HG03103 (cell line): ENCODE results near the gene RAE1.

Source experiments
- ATAC-seq: cut with Tn5 transposase; IDR thresholded peaks from one replicate; pipeline ENCODE4 v1.9.1; 2021; ENCODE audit warnings: low read depth; ENCODE audit not compliant: unreplicated experiment

The RAE1 gene

DNA sequence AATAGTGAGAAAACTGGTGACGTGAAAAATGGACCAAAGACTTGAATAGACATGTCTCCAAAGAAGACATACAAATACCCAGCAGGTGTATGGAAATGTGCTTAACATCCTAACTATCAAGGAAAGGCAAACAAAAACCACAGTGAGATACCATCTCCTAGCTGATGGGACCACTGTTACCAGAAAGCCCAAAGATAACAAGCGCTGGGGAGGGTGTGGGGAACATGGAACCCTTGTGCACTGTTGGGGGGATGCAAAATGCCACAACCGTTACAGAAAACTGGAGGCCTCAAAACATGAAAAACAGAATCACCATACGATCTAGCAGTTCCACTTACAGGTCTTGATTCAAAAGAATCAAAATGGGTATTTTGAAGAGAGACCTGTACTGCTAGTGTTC lies 20.3 kb downstream of the RAE1 start:
- no peak for ATAC-seq

DNA sequence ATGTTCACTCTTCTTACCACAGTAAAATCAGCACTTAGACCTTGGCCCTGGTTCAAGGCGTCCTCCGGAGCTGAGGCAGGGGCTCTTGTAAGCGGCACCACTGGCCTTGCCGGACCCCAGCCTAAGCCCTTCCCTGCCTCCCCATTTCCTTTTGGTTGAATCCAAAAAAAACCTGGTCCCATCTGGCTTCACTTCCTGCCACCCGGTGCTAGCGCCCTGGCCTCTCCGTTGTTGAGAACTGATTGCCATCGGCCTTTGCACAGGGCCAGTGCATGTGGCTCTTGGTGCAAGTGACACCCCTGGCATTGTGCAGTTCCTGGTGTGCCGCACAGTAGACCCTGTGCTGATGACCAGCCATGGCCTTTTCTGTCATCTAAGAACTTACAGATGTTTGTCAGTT lies 21.1 kb downstream of the RAE1 start:
- no peak for ATAC-seq

DNA sequence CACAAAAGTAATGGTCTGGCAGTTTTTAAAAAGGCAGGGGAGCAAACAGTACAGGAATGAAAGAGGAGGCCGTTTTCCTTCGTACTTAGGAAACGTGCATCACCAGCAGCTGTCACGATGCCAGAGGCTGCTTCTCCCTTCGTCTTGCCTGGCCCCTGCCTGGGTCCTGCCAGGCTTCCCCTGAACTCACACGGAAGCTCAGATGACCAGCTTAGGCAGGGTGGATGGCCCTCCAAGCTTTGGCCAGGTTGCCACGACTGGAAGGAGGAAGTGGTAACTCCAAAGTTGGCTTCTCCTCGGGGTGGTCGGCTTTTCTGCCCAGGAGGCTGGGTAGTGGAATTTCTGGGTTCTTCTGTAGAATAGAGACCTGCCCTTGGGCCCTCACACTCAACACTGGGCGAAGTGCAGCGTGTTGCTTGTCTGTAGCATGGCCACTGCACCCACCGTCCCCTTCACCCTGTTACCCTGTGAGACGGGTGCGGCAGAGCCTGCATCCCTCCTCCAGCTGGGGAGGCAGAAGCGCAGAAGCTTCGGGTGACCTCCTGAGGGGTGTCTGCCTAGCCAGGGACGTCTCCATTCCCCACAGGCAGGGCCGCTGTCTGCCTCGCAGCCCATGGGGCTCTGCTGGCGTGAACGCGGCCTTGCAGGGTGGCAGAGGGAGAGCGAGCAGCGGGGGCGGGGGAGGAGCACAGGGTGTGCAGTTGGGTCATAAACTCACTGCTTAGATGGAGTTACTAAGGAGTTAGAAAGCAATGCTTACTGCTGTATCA lies 21.7 kb downstream of the RAE1 start:
- ATAC-seq = no peak

DNA sequence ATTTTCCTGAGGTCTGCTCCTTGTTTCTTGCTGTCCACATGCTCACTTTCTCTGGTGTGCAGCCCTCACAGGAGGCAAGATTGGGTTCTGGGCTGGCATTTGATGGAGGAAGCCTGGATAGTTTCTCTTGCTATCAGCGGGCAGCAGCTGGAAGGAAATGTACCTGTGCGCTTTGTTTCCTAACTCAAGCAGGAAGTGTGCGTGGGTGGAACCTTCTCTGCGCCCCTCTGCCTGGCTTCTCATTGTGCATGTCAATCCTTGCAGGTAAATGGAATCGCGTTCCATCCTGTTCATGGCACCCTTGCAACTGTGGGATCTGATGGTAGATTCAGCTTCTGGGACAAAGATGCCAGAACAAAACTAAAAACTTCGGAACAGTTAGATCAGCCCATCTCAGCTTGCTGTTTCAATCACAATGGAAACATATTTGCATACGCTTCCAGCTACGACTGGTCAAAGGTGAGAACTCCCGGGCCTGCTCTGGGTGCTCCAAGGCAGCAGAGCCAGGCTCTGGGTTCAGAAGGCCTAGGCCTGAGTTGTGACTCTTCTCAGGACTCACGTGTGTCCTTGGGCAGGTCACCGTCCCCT lies 23.4 kb downstream of the RAE1 start:
- ATAC-seq = no peak

DNA sequence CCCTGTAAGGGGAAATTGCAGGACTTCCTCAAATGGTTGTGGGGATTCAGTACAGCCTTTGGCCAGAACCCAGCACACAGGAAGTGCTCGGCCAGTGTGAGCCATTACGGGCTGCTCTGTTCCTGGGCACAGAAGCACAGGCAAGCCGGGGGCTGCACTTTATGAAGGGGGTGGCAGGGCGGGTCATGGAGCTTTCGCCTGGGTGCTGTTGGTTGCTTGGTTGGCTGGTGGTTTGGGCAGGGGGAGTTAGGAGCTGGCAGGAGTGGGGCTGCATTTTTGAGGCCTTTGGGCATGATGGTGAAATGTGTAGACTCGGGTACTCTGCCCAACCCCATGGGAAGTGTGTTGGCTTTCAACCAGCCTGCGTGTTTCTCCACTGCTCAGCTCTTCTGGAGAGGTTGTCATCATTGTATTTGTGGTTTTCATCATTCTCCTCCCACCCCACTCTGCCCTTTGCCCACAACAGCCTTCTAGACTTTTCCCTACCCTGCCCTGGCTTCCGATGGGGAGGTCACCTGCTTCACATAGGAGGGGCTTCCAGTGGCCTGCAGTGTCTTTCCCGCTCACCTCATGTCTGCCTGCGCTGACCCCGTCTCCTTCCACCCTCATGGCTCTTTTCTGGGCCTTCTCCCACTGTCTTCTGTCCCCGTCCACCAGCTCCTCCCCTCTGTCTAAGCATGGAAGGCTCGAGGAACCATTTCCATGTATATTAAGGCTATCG lies 24.0 kb downstream of the RAE1 start:
- no peak for ATAC-seq

DNA sequence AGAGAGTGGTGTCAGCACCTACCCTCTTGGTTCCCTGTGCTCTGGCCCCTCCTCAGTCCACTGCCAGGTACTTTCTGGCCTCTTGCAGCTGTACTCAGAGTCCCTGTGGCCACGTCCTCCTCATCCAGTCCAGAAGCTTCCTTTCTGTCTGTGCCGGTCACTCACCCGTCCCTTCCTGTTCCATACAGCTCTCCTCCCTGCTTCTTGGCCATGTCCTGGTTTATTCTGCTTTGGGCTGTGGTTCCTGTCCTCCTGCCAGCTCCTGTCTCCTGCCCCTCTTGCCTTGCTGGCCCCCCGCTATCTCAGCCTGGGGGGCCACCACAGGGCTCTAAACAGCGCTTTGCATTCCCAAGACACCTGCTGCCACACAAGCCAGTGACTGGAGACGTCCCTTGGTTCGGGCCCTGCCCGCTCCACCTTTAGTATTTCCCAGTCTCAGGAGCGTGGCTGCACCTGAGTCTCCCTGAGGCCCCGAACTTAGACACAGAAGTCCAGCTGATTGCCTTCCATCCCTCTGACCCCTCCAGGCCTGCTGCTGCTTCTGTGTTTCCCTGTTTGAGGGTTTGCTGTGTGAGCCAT lies 24.7 kb downstream of the RAE1 start:
- ATAC-seq = no peak

DNA sequence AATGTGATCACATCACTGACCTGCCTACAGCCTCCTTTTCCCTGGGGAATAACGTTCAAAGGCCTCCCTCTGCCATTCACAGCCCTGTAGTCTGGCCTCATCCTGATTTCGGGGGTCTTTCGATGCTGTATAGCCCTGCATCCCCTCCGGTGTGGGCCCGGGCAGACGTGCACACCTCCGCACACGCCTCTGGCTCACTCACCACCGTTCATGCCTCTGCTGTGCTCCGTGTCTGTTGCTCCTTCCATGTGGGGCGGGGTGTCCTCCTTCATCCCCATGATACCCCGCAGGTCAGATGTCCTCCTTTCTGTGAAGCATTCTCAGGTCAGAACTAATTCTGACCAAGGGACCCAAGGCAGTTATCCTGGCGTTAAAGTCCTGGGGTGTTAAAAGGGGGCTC lies 26.3 kb downstream of the RAE1 start:
- ATAC-seq = no peak

DNA sequence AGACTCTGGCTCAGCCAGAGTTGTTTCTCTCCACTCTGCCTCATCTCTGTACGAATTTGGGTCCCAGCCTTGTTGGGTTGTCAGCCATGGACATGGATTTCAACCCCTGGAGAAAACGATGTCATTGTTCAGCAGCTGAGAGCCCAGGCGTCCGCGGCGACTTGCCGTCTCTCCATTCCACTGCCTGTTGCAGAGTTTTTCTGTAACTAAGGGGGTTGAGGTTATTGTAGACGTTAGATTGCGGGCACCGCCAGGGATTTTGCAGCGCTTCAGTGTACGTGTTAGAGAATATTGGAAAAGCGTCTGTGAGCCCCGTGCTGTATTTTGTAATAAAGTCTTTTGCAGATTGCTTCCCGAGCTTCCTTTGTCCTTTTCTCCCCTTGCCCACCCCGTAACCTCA lies 27.1 kb downstream of the RAE1 start:
- ATAC-seq = no peak

DNA sequence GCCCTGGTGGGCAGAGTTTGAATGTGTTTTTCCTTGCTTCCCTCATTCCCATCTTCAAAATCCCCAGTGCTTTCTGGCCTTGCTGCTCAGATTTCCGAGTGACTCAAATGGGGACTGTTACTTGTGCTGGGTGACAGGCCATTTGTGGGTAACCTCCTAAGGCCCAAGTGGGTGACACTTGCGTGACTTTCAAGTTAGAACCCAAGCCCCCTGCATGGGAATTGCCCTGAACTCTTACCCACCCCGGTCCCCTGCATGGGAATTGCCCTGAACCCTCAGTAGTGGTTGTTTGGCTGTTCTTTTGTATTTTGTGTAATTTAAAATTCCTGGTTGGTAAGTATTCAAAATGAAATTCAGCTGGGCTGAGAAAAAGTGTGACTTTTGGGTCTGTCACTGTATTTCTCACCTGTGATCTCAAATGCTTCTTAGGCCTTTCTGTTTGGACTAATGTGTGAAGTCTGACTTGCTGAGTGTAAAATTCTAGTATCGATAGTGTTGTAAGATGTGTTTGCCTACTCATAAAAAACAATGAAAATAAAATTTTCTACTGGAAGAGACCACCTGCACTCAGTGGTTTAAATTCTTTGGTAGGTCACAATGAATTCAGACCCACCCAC lies 27.7 kb downstream of the RAE1 start:
- ATAC-seq = no peak

DNA sequence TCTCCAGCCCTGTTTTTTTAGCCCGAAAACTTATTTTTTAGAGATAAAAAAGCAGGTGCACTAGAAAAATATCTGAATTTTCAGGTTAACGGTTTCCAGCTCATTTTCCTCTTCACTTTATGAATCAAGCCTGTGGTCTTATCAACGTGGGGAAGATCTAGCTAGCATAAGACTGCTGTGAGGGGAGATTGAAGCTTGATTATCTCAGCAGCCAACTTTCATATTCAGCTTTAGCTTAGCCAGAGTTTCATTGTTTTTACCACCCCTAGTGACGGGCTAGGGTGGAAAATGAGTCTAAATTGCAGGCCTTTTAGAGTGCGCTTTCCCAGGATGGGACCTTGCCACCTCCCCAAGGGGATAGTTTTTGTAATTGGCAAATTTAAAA lies 28.2 kb downstream of the RAE1 start:
- ATAC-seq = no peak

DNA sequence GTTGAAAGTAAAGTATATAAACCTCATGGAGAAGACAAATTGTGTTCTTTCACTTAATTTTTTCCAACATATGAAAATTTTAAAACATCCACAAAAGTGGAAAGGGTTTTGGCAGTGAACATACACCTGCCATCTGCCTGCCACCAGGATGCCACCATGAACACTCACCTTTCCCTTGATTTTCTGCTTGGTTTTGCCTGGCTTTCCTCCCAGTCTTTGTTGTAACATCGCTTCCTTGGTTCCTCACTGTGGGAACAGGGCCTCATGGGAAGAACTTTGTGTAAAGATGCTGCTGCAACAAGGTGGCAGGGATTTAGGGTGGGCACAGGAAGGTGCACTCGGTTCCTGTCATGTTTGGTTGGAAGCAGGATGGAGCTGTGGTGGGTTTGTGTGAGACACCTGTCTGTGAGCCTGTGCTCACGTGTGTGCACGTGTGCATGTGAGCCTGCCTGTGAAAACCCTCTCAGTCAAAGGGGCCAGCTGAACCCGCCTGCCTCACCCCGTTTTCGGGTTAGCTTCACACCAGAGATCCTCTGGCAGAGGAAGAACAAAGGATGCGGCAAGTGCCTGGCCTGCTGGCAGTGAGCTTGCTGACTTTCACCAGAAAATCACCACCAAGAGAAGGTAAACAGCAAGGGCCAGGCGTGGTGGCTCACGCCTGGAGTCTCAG lies 29.2 kb downstream of the RAE1 start:
- no peak for ATAC-seq

DNA sequence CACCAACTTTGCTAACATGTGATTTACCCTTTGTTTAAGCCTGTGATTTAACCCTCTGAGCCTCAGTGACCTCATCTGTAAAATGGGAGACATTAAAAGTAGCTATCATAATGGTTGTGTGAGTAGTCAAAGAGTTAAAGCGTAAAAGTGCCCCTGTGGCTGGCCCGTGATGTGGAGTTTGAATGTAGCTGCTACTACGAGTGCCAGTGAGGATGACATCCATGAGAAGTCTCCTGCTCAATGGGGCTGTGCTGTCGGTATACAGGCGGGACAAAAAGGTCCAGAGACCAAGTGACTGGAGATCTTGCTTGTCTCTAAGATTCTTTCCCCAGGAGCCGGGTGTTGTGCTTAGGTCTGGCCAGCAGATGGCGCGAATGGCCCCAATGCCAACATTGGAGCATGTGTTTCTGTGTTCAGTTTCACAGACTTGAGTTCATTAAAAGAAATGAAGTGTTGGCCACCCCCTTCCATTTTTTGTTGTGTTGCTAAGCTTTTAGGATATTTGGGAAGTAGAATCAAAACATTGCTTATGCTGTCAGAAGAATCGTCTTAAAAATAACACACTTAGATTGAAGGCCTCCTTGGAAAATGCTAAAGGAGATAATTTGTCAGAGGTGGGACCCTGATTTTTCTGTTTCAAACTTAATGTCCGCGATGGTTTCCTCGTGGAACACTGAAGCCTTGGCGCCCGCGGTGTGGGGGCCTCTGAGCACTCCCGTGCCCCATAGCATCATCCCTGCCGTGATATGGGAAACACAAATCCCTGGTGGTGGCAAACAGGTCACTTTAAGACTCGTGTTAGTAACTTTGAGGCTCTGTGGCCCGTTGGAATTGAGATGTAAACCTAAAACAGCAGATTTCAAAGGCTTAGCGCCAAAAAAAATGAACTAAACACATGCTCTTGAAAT lies 30.8 kb downstream of the RAE1 start:
- no peak for ATAC-seq

DNA sequence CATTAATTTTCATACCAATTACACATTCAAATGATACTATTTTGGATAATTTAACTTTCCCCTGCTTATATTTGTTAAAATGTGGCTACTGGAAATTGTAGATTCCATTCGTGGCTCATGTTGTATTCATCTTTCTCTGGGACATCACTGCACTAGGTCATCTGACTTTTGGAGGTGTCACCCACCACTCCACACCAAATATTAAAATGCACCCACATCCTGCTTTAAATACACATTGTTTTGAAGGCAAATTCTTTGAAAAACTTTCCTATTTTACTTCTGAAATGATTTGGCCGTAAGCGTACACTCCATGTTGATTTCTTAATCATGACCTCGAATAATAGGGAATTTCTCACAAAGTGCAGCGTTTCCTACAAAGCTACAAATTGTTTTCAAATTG lies 31.5 kb downstream of the RAE1 start:
- no peak for ATAC-seq

DNA sequence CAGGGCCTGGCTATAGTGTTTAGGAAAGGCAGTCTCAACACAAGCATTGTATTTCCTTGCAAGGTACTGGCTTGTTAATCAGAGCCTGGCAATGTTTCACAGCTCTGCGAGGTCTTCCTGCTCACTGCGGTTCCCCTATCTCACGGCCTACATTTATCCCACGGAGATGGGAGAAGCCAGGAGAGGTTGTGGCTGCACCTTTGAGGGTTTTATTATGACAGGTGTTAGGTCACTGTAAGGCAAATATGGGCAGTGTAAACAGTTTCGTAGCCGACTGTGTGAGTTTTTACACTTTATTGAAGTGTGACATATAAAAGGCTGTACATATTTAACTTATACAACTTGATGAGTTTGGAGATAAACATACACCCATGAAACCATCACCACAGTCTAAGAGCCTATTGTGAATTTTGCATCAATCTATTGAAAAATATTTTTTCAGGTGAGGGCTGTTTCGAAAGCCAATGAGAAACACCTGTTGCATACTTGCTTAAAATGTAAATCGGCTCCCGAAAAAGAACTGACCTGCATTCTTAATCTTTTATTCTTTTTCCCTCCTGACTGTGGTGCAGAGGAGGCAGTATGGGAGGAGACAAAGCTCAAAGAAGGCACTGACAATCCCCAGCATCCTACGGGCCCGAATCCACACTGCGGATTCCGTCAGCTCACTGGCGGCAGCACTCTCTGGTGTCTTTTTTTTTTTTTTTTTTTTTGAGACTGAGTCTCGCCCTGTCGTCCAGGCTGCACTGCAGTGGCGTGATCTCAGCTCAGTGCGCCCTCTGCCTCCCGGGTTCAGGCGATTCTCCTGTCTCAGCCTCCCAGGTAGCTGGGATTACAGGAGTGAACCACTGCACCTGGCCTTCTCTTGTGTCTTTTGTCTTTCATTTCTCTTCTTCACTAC lies 32.6 kb downstream of the RAE1 start:
- no peak for ATAC-seq

DNA sequence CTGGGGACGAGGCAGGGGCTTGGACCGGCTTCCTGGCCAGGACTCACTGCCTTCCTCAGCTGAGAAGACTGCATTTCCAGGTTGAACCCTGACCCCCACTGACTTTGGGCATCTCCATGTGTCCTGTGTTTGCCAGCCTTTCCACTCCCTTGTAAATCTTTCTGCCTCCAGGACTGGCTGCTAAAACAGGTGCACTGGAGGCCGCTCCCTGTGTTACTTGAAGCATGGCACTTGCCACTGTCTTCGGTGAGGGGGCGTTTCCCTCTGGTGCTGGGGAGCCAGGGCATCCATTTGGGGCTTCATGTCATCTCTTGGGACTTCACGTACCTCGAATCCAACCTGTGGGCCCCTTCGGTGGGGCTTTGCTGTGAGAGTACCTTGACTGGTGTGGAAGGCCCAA lies 33.4 kb downstream of the RAE1 start:
- ATAC-seq = no peak

DNA sequence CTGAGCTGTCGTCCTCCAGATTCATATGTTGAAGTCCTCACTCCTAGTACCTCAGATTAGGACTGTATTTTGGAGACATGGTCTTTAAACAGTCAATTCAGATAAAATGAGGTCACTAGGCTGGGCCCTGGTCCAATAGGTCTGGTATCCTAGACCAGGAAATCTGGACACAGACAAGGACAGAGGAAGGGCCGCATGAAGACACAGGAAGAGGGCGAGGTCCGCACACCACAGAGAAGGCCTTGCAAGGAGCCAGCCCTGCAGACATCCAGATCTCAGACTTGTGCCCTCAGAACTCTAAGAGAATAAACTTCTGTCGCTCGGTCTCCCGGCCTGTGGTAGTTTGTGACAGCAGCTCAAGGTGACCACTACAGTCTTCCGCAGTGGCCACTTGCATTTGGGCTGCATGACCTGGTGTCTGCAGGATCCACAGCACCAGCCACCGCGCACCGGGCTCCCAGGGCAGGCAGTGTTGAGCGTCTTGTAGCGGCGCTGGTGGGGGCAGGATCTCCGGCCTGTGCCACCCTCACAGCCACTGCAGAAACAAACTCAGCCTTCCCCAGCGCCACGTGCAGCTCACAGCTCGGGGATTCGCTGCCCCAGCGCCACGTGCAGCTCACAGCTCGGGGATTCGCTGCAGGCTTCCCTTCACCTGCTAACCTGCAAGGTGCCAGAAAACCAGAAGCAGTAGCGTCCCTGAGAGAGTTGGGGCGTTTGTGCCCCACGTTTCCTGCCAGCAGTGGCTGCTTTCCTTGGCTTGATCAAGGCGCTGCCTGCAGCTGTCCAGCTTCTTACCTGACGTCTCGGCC lies 34.1 kb downstream of the RAE1 start:
- ATAC-seq = no peak

DNA sequence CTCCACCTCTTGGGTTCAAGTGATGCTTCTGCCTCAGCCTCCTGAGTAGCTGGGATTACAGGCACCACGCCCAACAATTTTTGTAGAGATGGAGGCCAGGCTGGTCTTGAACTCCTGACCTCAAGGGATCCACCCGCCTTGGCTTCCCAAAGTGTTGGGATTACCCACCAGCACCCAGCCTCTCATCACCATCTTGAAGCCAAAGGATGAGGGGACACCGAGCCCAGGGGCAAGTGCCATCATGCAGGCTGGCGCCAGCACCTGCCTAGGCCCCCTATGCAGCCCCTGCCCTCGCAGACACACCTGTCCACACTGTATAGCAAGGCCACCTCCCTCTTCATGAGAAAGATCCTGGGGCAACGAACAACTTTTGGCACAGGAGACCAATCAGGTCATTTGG lies 34.9 kb downstream of the RAE1 start:
- ATAC-seq = no peak

DNA sequence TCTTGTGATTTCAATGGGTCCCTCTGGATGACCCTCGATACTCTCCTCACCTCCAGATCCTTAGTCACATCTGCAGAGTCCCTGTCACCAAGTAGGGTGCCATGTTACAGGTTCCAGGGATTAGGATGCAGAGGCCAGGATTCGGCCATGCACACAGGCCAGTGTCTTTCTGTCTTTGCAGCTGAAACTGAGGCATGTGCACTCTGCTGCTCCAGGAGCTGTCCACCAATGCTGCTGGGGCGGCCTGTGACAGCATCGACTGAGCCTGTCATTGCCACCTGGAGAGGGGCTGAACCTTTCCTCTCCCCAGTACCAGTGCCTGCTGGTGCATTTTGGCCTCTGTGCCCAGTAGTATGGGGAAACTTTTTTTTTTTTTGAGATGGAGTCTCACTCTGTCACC lies 35.7 kb downstream of the RAE1 start:
- no peak for ATAC-seq
